ENCODE measurements around the gene ARNT2.

The ARNT2 gene

GRCh38 chr15:80461356-80462095 lies 57.3 kb downstream of the ARNT2 start:
- Histone ChIP-seq H3K27me3 (replicated peaks; ENCODE audit: control insufficient read depth, insufficient read depth, low read length) (peaks cover 6% of the 10 kb centered on the region), H3K4me3 (replicated peaks; ENCODE audit: low read depth, low read length) (no peak overlapping the region), H3K36me3 (ENCODE audit: control insufficient read depth, insufficient read depth, low read length) (no peaks in the 10 kb centered on the region)
- DNase-seq (ENCODE audit: extremely low read depth, insufficient read length) = no peak
- TF ChIP-seq, protein P1, sequence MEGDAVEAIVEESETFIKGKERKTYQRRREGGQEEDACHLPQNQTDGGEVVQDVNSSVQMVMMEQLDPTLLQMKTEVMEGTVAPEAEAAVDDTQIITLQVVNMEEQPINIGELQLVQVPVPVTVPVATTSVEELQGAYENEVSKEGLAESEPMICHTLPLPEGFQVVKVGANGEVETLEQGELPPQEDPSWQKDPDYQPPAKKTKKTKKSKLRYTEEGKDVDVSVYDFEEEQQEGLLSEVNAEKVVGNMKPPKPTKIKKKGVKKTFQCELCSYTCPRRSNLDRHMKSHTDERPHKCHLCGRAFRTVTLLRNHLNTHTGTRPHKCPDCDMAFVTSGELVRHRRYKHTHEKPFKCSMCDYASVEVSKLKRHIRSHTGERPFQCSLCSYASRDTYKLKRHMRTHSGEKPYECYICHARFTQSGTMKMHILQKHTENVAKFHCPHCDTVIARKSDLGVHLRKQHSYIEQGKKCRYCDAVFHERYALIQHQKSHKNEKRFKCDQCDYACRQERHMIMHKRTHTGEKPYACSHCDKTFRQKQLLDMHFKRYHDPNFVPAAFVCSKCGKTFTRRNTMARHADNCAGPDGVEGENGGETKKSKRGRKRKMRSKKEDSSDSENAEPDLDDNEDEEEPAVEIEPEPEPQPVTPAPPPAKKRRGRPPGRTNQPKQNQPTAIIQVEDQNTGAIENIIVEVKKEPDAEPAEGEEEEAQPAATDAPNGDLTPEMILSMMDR (IDR thresholded peaks at IDR 0.05; ENCODE audit: insufficient read depth, low read length, poor library complexity, severe bottlenecking) = no peak

DNA sequence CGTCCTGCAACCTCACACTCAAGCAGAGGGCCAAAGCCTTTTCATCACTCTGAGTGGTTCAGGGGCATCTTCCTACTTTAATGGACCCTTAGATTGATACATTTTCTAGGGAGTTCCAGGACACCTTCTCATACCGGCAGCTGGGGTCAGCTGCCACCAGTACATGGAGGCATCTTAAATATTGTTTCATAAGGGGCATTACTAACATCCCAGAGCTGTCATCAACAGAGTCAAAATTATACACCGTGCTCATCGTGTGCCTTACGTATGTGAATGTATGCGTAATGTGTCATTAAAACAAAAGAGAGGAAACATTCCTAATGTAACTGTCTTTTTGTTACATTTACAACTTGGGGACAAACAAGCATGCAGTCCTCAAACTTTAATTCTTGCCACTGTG lies 57.9 kb downstream of the ARNT2 start:
- Histone ChIP-seq H3K4me3 (replicated peaks; ENCODE audit: low read depth, low read length) (no peak overlapping the region), H3K27me3 (replicated peaks; ENCODE audit: control insufficient read depth, insufficient read depth, low read length) (peaks cover 6% of the 10 kb centered on the region), H3K36me3 (ENCODE audit: control insufficient read depth, insufficient read depth, low read length) (no peaks in the 10 kb centered on the region)
- no peak for DNase-seq (ENCODE audit: extremely low read depth, insufficient read length)
- TF ChIP-seq, protein P1 (IDR thresholded peaks at IDR 0.05; ENCODE audit: insufficient read depth, low read length, poor library complexity, severe bottlenecking) = no peak

DNA sequence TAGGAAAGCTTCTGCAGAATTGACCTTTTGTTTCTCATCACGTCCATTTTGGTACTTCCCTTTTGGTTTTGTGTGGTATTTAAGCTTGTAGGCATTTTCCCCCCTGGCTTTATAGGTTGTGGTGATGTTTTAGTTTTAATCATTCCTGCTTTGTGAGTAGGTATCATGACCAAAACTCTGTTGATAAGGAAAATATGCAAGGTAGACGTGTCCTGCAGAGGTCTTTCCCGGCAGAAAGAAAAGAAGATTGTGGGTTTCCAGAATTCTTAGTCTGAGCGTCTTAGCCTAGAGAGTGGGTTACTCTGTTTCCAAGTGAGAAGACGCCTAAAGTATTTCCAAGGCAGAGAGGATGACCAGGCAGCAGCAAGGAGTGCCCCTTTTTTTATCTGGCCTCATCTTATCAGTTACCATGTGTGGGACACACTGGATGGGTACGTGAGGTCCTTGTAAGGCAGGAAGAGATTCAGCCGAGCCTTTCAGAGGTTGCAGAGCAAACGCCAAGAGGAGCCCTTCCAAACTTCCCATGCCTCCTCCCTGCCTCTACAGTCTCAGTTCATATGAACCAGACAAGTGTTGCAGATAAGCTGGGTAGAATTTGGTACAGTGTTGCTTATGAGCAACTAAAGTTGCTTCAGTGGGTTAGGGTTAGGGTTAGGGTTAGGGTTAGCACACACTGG lies 58.8 kb downstream of the ARNT2 start:
- H3K27me3 ChIP-seq (replicated peaks; ENCODE audit: control insufficient read depth, insufficient read depth, low read length) = peaks cover 6% of the 10 kb centered on the region

GRCh38 chr15:80464951-80465625 lies 60.9 kb downstream of the ARNT2 start:
- Histone ChIP-seq H3K36me3 (ENCODE audit: control insufficient read depth, insufficient read depth, low read length) (no peaks in the 10 kb centered on the region), H3K27me3 (replicated peaks; ENCODE audit: control insufficient read depth, insufficient read depth, low read length) (peaks cover 6% of the 10 kb centered on the region), H3K4me3 (replicated peaks; ENCODE audit: low read depth, low read length) (no peak overlapping the region)
- TF ChIP-seq, protein P1 (IDR thresholded peaks at IDR 0.05; ENCODE audit: insufficient read depth, low read length, poor library complexity, severe bottlenecking) = no peak
- DNase-seq (ENCODE audit: extremely low read depth, insufficient read length) = no peak

More for the DNA sequence above, 58.8 kb downstream of the ARNT2 start:
- TF ChIP-seq, protein P1 (IDR thresholded peaks at IDR 0.05; ENCODE audit: insufficient read depth, low read length, poor library complexity, severe bottlenecking) = no peak
- Histone ChIP-seq H3K36me3 (ENCODE audit: control insufficient read depth, insufficient read depth, low read length) (no peaks in the 10 kb centered on the region), H3K4me3 (replicated peaks; ENCODE audit: low read depth, low read length) (no peak overlapping the region)
- no peak for DNase-seq (ENCODE audit: extremely low read depth, insufficient read length)

DNA sequence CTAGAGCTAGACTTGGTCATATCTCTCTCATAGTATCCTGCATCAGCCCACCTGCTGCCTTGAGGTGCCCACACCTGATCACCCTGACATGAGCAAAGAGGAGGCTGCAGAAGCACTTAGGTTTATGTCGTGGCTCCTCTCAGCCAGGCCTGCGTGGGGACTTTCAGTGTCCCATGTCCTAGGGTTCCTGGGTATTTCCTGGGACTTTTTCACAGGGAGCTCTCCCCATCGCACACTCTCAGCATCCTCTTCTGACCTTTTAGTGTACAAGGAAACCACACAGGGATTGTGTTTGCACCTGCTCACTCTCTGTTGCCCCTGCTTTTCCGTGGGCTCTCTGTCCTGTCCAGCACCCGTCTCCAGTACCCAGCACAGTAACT lies 61.4 kb downstream of the ARNT2 start:
- H3K36me3 ChIP-seq (ENCODE audit: control insufficient read depth, insufficient read depth, low read length) = no peaks in the 10 kb centered on the region
- DNase-seq (ENCODE audit: extremely low read depth, insufficient read length) = no peak
- H3K27me3 ChIP-seq (replicated peaks; ENCODE audit: control insufficient read depth, insufficient read depth, low read length) = peaks cover 6% of the 10 kb centered on the region
- no peak overlapping the region for H3K4me3 ChIP-seq (replicated peaks; ENCODE audit: low read depth, low read length)
- TF ChIP-seq, protein P1 (IDR thresholded peaks at IDR 0.05; ENCODE audit: insufficient read depth, low read length, poor library complexity, severe bottlenecking) = no peak
